Osteocyte (in vitro differentiated cells): ENCODE measurements around the gene ZSCAN23. TPM values are rescaled to one million over a fixed set of nuclear protein-coding genes. Genes with fewer than 3 reads are reported as not detected.

ENCODE experiments used
- DNase-seq: peaks from one replicate; pipeline ENCODE4 v3.0.0; 2021; ENCODE audit warnings: mixed read lengths; ENCODE audit not compliant: unreplicated experiment; ENCODE audit errors: extremely low spot score
- H3K27ac Mint-ChIP-seq: one replicate; pipeline ENCODE4 v1.8.0; 2021; ENCODE audit warnings: mild to moderate bottlenecking, mixed read lengths; ENCODE audit not compliant: unreplicated experiment
- H3K27me3 Mint-ChIP-seq: one replicate; pipeline ENCODE4 v1.8.0; 2021; ENCODE audit warnings: mixed read lengths; ENCODE audit not compliant: unreplicated experiment
- H3K36me3 Mint-ChIP-seq: one replicate; pipeline ENCODE4 v1.8.0; 2021; ENCODE audit warnings: mixed read lengths; ENCODE audit not compliant: unreplicated experiment
- H3K4me1 Mint-ChIP-seq: one replicate; pipeline ENCODE4 v1.8.0; 2021; ENCODE audit warnings: mixed read lengths; ENCODE audit not compliant: unreplicated experiment
- H3K4me3 Mint-ChIP-seq: one replicate; pipeline ENCODE4 v1.8.0; 2021; ENCODE audit warnings: mild to moderate bottlenecking, moderate library complexity, mixed read lengths; ENCODE audit not compliant: unreplicated experiment
- H3K9me3 Mint-ChIP-seq: one replicate; pipeline ENCODE4 v1.8.0; 2021; ENCODE audit warnings: mixed read lengths; ENCODE audit not compliant: unreplicated experiment
- total RNA-seq: library from RNA; stranded (reverse); gene quantifications from 2 replicates; pipeline ENCODE4 v1.2.1, GENCODE V29; 2021
- TF ChIP-seq, protein P1 (sequence below): fragments of 200-600 bp; sonication (generic); IDR thresholded peaks from 2 replicates; pipeline ENCODE4 v1.5.0; 2021; ENCODE audit warnings: antibody characterized with exemption, mild to moderate bottlenecking, moderate library complexity

ZSCAN23 gene
- total RNA-seq, 1 donor from 2014 or later: 5.4 TPM

DNA sequence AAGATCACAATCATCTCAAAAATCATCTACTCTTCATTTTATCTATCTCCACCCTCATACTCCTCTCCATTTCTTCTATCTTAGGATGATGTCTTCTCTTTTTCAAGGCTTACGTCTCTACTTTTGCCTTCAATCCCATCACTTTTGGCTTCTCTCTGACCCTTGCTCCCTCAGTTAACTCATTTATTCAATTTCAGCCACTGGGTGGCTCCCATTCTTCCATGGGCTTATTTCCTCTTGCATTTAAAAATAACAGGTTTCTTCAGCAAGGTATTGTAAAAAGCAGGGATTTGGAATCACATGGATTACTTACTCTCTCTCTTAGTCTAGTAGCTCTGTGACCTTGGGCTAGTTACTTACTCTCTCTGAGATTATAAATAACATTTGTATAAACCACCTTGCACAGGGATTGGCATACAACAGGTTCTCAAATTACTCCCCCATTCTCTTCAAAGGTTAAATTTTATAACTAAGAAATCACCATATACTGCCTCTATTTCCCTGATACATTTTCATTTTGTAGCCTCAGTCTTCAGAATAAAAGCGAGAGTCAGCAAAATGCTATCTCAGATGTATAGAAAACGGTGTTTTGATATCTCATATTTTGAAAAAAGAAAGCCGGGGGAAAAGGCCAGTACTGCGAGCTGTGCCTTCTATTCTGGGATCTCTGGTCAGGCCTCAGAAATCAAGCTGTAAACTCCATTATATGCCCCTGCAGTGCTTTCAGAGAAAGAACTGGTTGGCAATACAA is 49.2 kb downstream of the ZSCAN23 start:
- Mint-ChIP-seq H3K4me3 (no peak overlapping the region), H3K27ac (no peak overlapping the region), H3K27me3 (no peaks in the 10 kb centered on the region), H3K36me3 (peaks cover 67% of the 10 kb centered on the region), H3K9me3 (no peaks in the 10 kb centered on the region), H3K4me1 (peaks cover 24% of the 10 kb centered on the region)
- no peak for DNase-seq
- TF ChIP-seq, protein P1, sequence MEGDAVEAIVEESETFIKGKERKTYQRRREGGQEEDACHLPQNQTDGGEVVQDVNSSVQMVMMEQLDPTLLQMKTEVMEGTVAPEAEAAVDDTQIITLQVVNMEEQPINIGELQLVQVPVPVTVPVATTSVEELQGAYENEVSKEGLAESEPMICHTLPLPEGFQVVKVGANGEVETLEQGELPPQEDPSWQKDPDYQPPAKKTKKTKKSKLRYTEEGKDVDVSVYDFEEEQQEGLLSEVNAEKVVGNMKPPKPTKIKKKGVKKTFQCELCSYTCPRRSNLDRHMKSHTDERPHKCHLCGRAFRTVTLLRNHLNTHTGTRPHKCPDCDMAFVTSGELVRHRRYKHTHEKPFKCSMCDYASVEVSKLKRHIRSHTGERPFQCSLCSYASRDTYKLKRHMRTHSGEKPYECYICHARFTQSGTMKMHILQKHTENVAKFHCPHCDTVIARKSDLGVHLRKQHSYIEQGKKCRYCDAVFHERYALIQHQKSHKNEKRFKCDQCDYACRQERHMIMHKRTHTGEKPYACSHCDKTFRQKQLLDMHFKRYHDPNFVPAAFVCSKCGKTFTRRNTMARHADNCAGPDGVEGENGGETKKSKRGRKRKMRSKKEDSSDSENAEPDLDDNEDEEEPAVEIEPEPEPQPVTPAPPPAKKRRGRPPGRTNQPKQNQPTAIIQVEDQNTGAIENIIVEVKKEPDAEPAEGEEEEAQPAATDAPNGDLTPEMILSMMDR: peak; percentile 44

DNA sequence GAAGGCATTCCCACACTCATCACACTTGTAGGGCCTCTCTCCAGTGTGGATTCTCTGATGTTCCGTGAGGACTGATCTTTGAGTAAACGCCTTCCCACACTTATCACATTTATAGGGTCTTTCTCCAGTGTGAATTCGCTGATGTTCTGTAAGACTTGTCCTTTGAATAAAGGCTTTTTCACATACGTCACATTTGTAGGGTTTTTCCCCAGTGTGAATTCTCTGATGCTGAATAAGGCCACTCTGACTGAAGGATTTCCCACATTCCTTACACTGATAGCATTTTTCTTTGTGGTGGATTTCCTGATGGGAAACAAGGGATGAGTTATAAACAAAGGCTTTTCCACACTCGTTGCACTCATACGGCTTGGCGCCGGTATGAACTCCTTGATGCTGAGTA is 52.6 kb downstream of the ZSCAN23 start:
- peaks cover 66% of the 10 kb centered on the region for H3K36me3 Mint-ChIP-seq
- no peak overlapping the region for H3K27ac Mint-ChIP-seq
- no peak for DNase-seq
- peaks cover 4% of the 10 kb centered on the region for H3K4me1 Mint-ChIP-seq
- TF ChIP-seq, protein P1: no peak
- H3K9me3 Mint-ChIP-seq: no peaks in the 10 kb centered on the region
- no peaks in the 10 kb centered on the region for H3K27me3 Mint-ChIP-seq
- H3K4me3 Mint-ChIP-seq: no peak overlapping the region

- H3K27ac Mint-ChIP-seq: no peak overlapping the region
- H3K36me3 Mint-ChIP-seq: peaks cover 56% of the 10 kb centered on the region
- no peak for DNase-seq
- TF ChIP-seq, protein P1: no peak
- no peak overlapping the region for H3K4me3 Mint-ChIP-seq
- H3K4me1 Mint-ChIP-seq: peaks cover 8% of the 10 kb centered on the region
- no peaks in the 10 kb centered on the region for H3K27me3 Mint-ChIP-seq
- H3K9me3 Mint-ChIP-seq: peaks cover 6% of the 10 kb centered on the region
Measured at GRCh38 chr6:28384143-28384533, 59.2 kb downstream of the ZSCAN23 start.

GRCh38 chr6:28383235-28384142 is 59.8 kb downstream of the ZSCAN23 start:
- no peak for DNase-seq
- peak overlapping the region; percentile 79 for H3K27ac Mint-ChIP-seq
- peaks cover 8% of the 10 kb centered on the region for H3K4me1 Mint-ChIP-seq
- H3K36me3 Mint-ChIP-seq: peaks cover 56% of the 10 kb centered on the region
- peak overlapping the region; percentile 74 for H3K4me3 Mint-ChIP-seq
- TF ChIP-seq, protein P1: peak; percentile 26
- no peaks in the 10 kb centered on the region for H3K27me3 Mint-ChIP-seq
- H3K9me3 Mint-ChIP-seq: peaks cover 6% of the 10 kb centered on the region

Other genes with a start within 250 kb of the ZSCAN23 start
- gene ZSCAN9, start 218.2 kb downstream of the ZSCAN23 start, total RNA-seq: 14.9 and 16.7 TPM in 2 replicates
- 7.2 and 8.0 TPM in 2 replicates for gene ZKSCAN4, start 191.2 kb downstream of the ZSCAN23 start, total RNA-seq
- gene NKAPL, start 184.2 kb downstream of the ZSCAN23 start, total RNA-seq: not detected in 2 replicates
- gene ZSCAN26, start 176.3 kb downstream of the ZSCAN23 start, total RNA-seq: 17.5 and 19.8 TPM in 2 replicates
- gene PGBD1, start 161.9 kb downstream of the ZSCAN23 start, total RNA-seq: 7.6 and 7.8 TPM in 2 replicates
- 4.1 and 6.2 TPM in 2 replicates for gene ZSCAN31, start 107.3 kb downstream of the ZSCAN23 start, total RNA-seq
- gene ZKSCAN3, start 93.5 kb downstream of the ZSCAN23 start, total RNA-seq: 6.2 and 7.3 TPM in 2 replicates
- gene ZSCAN12, start 43.7 kb downstream of the ZSCAN23 start, total RNA-seq: 4.5 and 5.7 TPM in 2 replicates
- not detected in 2 replicates for gene GPX6, start 72.3 kb upstream of the ZSCAN23 start, total RNA-seq
- not detected in 2 replicates for gene GPX5, start 82.4 kb upstream of the ZSCAN23 start, total RNA-seq